Measurements from ENCODE around the gene DCXR. TPM values are rescaled to one million over a fixed set of nuclear protein-coding genes. Genes with fewer than 3 reads are reported as not detected.

Gene DCXR
- total RNA-seq, 4 donors from 2014 or later: 130 to 296 (median 223) TPM

DNA sequence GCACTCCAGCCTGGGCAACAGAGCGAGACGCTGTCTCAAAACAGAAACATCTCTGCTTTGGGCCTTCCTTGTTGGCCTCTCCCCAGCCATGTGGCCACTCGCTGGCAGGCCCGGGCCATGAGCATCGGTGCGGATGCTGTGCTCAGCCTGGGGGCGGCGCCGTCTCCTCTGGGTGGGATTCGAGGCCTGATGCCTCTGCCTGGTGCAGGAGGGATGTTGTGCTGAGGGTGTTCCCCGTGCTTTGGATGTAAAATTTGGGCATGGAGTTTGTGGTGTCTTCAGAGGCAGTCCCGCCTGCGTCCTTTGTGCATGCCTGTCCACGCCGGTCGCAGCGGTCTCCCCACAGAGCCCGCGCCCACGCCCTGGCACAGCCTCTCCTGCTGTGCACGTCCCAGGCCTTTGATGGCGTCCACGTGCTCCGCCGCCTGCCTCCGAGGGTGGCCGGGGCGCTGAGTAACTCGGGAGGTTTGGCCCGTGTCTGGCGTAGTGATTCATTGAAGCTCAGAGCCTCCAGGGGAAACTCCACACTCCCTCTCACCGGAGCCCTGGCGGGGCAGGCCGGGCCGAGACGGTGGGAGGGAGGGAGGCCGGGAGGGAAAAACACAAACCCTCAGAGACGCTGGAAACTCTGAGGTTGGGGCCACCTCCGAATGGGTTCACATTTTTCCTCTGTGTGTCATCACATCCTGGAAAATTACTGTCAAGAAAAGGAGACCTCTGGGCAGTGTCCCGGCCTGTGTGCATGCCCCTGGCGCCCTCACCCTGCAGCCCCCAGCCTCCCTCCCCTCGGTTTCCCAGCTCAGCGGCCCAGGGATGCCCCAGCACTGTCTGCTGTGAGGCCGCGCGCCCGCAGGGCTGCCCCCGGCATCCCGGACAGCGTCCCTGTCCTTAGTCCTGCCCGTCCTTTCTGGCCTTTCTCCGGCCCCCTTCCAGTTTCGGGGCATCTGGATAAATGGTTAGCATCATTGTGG lies 33.8 kb downstream of the DCXR start:
- no peak for TF ChIP-seq POLR2A (IDR thresholded peaks at IDR 0.05)
- Histone ChIP-seq H3K36me3 (no peaks in the 10 kb centered on the region), H3K9me3 (no peaks in the 10 kb centered on the region), H3K4me3 (peak overlapping the region in 1 of 4 donors; percentile 13), H3K27ac (peak overlapping the region; percentile 7 to 58 (median 44)), H3K4me1 (peaks cover 35 to 63% of the 10 kb centered on the region in 2 donors), H3K27me3 (no peaks in the 10 kb centered on the region)
- intact Hi-C loops (cut with DNase I; ENCODE audit: low total_unique reads): loop anchor here (1.0 to 10.0 kb wide), 2 partner anchors 35 to 71 kb away; no protein-coding TSS in a partner anchor
- ATAC-seq (peak; percentile 71 to 72), DNase-seq (peak; percentile 48 to 71)
- in situ Hi-C loops (cut with MboI; ENCODE audit: low sequenced_read_pairs in 4 of 4): no loop called here

DNA sequence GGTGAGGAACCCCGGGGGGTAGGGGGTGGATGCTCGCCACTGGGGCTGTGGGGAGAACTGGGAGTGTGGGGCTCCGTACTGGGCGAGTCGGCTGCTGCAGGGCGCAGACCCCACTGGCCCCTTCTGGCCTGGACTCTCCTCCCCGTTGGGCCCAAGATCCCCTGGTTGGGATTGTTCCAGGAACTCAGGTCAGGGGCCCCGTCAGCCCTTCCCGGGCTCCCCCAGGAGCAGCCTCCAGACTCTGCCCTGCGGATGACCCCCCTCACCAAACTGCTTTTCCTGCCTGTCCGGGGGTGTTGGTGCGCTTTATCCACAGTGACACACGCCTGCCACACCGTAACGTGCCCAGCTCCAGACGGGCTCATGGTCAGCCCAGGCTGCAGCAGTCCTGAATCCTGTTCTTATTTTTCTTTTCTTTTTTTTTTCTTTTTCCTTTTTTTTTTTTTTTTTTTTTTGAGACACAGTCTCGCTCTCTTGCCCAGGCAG lies 35.9 kb downstream of the DCXR start:
- DNase-seq (no peak), ATAC-seq (no peak)
- Histone ChIP-seq H3K27ac (peak overlapping the region in 2 of 4 donors; percentile 26 to 72), H3K36me3 (peaks cover 0 to 1% of the 10 kb centered on the region in 2 donors), H3K27me3 (no peaks in the 10 kb centered on the region), H3K4me1 (peaks cover 35 to 73% of the 10 kb centered on the region in 2 donors), H3K9me3 (no peaks in the 10 kb centered on the region), H3K4me3 (no peak overlapping the region)
- intact Hi-C loops (cut with DNase I; ENCODE audit: low total_unique reads) (loop anchor here (10.0 kb wide), 1 partner anchor 73 kb away; no protein-coding TSS in a partner anchor), in situ Hi-C loops (cut with MboI; ENCODE audit: low sequenced_read_pairs in 4 of 4) (no loop called here)
- TF ChIP-seq POLR2A (IDR thresholded peaks at IDR 0.05): no peak
- TF ChIP-seq, protein P1, sequence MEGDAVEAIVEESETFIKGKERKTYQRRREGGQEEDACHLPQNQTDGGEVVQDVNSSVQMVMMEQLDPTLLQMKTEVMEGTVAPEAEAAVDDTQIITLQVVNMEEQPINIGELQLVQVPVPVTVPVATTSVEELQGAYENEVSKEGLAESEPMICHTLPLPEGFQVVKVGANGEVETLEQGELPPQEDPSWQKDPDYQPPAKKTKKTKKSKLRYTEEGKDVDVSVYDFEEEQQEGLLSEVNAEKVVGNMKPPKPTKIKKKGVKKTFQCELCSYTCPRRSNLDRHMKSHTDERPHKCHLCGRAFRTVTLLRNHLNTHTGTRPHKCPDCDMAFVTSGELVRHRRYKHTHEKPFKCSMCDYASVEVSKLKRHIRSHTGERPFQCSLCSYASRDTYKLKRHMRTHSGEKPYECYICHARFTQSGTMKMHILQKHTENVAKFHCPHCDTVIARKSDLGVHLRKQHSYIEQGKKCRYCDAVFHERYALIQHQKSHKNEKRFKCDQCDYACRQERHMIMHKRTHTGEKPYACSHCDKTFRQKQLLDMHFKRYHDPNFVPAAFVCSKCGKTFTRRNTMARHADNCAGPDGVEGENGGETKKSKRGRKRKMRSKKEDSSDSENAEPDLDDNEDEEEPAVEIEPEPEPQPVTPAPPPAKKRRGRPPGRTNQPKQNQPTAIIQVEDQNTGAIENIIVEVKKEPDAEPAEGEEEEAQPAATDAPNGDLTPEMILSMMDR (IDR thresholded peaks at IDR 0.05 in 4 of 5, conservative IDR thresholded peaks at IDR 0.05 in 1 of 5): no peak

DNA sequence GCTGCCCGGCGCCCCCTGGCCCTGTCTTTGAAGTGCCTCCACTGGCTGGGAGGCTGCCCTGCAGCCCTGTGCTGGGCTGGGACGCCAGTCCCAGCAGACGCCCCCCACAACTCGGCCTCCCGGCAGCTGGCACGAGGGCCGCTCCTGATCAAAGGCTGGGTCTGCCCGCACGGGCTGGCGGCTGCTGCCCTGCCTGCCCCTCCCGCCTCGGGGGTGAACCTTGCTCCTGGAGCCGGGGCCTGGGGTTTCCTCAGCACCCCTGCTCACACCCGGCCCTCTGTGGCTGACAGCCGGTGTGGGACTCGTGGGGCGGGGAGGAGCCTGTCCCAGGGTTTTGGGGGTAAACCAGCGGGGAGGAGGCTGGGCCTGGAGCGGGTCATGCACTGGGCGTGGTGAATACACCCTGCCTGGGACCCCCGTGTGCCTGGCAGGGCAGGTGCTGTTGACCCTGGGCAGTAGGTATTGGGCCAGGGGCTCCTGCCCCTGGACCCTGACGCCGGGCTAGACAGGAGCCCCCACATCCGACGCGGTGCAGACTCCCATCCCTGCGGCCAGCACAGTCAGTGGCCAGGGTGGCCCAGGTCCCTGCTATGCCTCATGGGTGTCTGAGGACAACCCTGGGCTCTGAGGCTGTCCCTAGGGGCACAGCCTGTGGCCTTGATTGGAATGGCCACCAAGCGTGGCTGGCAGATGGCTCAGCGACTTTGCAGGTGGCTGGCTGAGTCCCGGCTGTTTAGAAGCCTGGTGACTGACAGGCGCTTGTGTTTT lies 36.5 kb downstream of the DCXR start:
- Histone ChIP-seq H3K9me3 (no peaks in the 10 kb centered on the region), H3K27ac (peak overlapping the region in 3 of 4 donors; percentile 26 to 72 (median 31)), H3K4me3 (no peak overlapping the region), H3K4me1 (peaks cover 35 to 68% of the 10 kb centered on the region in 2 donors), H3K36me3 (peaks cover 0 to 4% of the 10 kb centered on the region in 2 donors), H3K27me3 (no peaks in the 10 kb centered on the region)
- in situ Hi-C loops (cut with MboI; ENCODE audit: low sequenced_read_pairs in 4 of 4): no loop called here
- intact Hi-C loops (cut with DNase I; ENCODE audit: low total_unique reads): loop anchor here (10.0 kb wide), 1 partner anchor 74 kb away; no protein-coding TSS in a partner anchor
- DNase-seq (peak in 1 of 2 donors; percentile 69), ATAC-seq (peak; percentile 49 to 58)
- TF ChIP-seq POLR2A (IDR thresholded peaks at IDR 0.05): no peak
- TF ChIP-seq, protein P1 (IDR thresholded peaks at IDR 0.05 in 4 of 5, conservative IDR thresholded peaks at IDR 0.05 in 1 of 5): no peak

DNA sequence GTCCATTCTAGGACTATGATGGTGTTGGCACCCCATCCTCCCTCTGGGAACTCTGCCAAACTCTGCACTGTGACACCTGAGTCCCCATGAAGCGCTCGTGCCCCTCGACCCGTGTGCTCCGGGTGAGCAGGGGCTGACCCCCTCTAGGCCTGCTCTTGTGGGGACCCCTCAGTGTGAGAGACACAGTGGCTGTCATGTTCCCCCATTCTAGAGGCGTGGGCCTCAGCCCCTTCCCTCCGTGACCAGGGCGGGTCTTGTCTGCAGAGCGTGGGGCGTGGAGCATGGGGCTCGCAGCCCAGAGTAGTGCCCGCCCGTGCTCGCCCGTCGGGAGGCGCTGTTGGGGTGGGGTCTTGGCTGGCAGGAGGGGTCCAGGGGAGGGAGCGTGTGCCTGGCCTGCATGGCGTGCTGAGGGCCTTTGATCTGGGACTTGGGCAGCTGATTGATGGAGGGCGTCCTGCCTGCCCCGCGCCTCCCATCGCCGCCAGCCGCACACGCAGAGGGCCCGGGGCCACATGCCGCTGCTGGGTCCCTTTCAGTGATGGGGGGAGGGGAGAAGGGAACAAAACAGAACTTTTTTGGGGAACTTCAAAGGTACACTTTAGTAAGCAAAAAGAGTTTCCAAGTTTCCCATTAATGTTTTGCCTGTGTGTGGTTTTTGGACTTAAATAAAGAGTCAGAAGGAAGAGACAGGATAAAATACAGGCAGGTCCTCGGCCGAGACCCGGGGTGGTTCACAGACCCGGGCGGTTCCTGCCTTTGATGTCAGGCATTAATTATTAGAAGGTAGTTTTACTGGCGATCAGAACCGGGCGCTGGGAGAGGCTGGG lies 37.3 kb downstream of the DCXR start:
- TF ChIP-seq, protein P1 (IDR thresholded peaks at IDR 0.05 in 4 of 5, conservative IDR thresholded peaks at IDR 0.05 in 1 of 5): no peak
- intact Hi-C loops (cut with DNase I; ENCODE audit: low total_unique reads): loop anchor here (10.0 kb wide), 1 partner anchor 75 kb away; no protein-coding TSS in a partner anchor

More for the DNA sequence above, 37.3 kb downstream of the DCXR start:
- H3K27me3 ChIP-seq: no peaks in the 10 kb centered on the region
- peak overlapping the region in 2 of 4 donors; percentile 31 to 72 for H3K27ac ChIP-seq
- ATAC-seq: no peak
- no peak overlapping the region for H3K4me3 ChIP-seq
- H3K36me3 ChIP-seq: peaks cover 0 to 4% of the 10 kb centered on the region in 2 donors
- DNase-seq: no peak
- no peaks in the 10 kb centered on the region for H3K9me3 ChIP-seq
- in situ Hi-C loops (cut with MboI; ENCODE audit: low sequenced_read_pairs in 4 of 4): no loop called here
- H3K4me1 ChIP-seq: peaks cover 35 to 67% of the 10 kb centered on the region in 2 donors

Measured in gastrocnemius medialis (tissue), 4 donors.